ENCODE data around the gene CCDC91.

The CCDC91 gene

GRCh38 chr12:28278499-28278898 lies 88.2 kb downstream of the CCDC91 start:
- Mint-ChIP-seq H3K36me3 (ENCODE audit: insufficient read depth) (peaks cover 6% of the 10 kb centered on the region), H3K4me3 (no peak overlapping the region), H3K9me3 (no peaks in the 10 kb centered on the region), H3K4me1 (peaks cover 18% of the 10 kb centered on the region), H3K27me3 (no peaks in the 10 kb centered on the region), H3K27ac (ENCODE audit: low read depth) (no peak overlapping the region)
- DNase-seq (ENCODE audit: low spot score in 2 of 2) (no peak), ATAC-seq (replicated peaks; ENCODE audit: extremely low read depth, poor library complexity, severe bottlenecking) (no peak)

DNA sequence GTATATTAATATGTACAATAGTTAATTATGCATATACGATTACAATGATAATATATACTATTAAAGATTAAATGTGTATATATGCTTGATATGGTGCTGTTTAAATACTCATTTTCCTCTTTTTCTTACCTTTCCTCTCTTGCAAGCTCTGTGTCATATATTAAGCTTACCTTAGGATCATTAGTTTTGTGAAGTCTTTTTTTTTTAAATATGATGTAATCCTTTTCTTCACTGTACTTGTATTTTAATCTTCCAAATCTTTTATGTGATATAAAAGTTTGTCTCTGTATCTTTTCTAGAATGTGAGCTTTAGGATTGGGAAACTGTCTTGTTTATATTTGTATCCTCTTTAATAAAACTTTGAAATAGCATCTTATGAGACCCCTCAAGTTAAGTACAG lies 88.7 kb downstream of the CCDC91 start:
- Mint-ChIP-seq H3K27ac (ENCODE audit: low read depth) (no peak overlapping the region), H3K9me3 (no peaks in the 10 kb centered on the region), H3K36me3 (ENCODE audit: insufficient read depth) (peaks cover 6% of the 10 kb centered on the region), H3K27me3 (no peaks in the 10 kb centered on the region), H3K4me3 (no peak overlapping the region), H3K4me1 (peaks cover 18% of the 10 kb centered on the region)
- ATAC-seq (replicated peaks; ENCODE audit: extremely low read depth, poor library complexity, severe bottlenecking) (no peak), DNase-seq (ENCODE audit: low spot score in 2 of 2) (no peak)

DNA sequence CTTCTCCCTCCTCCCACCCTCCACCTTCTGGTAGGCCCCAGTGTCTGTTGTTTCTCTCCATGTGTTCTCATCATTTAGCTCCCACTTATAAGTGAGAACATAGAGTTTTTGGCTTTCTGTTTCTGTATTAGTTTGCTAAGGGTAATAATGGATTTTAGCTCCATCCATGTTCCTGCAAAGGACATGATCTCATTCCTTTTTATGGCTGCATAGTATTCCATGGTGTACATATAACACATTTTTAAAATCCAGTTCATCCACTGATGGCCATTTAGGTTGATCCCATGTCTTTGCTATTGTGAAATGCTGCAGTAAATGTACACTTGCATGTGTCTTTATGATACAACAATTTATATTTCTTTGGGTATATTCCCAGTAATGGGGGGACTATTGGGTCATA lies 96.1 kb downstream of the CCDC91 start:
- Mint-ChIP-seq H3K9me3 (peaks cover 19% of the 10 kb centered on the region), H3K4me1 (peaks cover 24% of the 10 kb centered on the region), H3K27ac (ENCODE audit: low read depth) (no peak overlapping the region), H3K4me3 (no peak overlapping the region), H3K27me3 (no peaks in the 10 kb centered on the region), H3K36me3 (ENCODE audit: insufficient read depth) (peaks cover 1% of the 10 kb centered on the region)
- ATAC-seq (replicated peaks; ENCODE audit: extremely low read depth, poor library complexity, severe bottlenecking) = no peak
- no peak for DNase-seq (ENCODE audit: low spot score in 2 of 2)

- H3K36me3 Mint-ChIP-seq (ENCODE audit: insufficient read depth) = peaks cover 3% of the 10 kb centered on the region
- H3K4me3 Mint-ChIP-seq = no peak overlapping the region
- no peak for ATAC-seq (replicated peaks; ENCODE audit: extremely low read depth, poor library complexity, severe bottlenecking)
- no peaks in the 10 kb centered on the region for H3K27me3 Mint-ChIP-seq
- H3K27ac Mint-ChIP-seq (ENCODE audit: low read depth) = no peak overlapping the region
- H3K9me3 Mint-ChIP-seq = peaks cover 19% of the 10 kb centered on the region
- no peak for DNase-seq (ENCODE audit: low spot score in 2 of 2)
- H3K4me1 Mint-ChIP-seq = peaks cover 30% of the 10 kb centered on the region
These were observed 100.0 kb downstream of the CCDC91 start for GRCh38 chr12:28290262-28290661.

GRCh38 chr12:28292699-28293098 lies 102.4 kb downstream of the CCDC91 start:
- no peaks in the 10 kb centered on the region for H3K27me3 Mint-ChIP-seq
- peaks cover 21% of the 10 kb centered on the region for H3K4me1 Mint-ChIP-seq
- ATAC-seq (replicated peaks; ENCODE audit: extremely low read depth, poor library complexity, severe bottlenecking) = no peak
- peaks cover 3% of the 10 kb centered on the region for H3K36me3 Mint-ChIP-seq (ENCODE audit: insufficient read depth)
- no peak overlapping the region for H3K27ac Mint-ChIP-seq (ENCODE audit: low read depth)
- H3K9me3 Mint-ChIP-seq = peaks cover 19% of the 10 kb centered on the region
- no peak overlapping the region for H3K4me3 Mint-ChIP-seq
- no peak for DNase-seq (ENCODE audit: low spot score in 2 of 2)

DNA sequence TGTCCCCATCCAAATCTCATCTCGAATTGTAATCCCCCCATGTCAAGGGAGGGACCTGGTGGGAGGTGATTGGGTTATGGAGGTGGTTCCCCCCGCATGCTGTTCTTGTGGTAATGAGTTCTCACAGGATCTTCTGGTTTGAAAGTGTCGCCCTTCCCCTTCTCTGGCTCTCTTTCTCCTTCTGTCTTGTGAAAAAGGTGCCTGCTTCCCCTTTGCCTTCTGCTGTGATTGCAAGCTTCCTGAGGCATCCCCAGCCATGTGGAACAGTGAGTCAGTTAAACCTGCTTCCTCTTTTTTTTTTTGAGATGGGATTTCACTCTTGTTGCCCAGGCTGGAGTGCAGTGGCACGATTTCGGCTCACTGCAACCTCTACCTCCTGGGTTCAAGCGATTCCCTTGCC lies 104.0 kb downstream of the CCDC91 start:
- peaks cover 6% of the 10 kb centered on the region for H3K36me3 Mint-ChIP-seq (ENCODE audit: insufficient read depth)
- no peak for ATAC-seq (replicated peaks; ENCODE audit: extremely low read depth, poor library complexity, severe bottlenecking)

GRCh38 chr12:28296287-28296686 lies 106.0 kb downstream of the CCDC91 start:
- Mint-ChIP-seq H3K4me3 (no peak overlapping the region), H3K4me1 (peaks cover 14% of the 10 kb centered on the region), H3K36me3 (ENCODE audit: insufficient read depth) (peaks cover 5% of the 10 kb centered on the region), H3K9me3 (no peaks in the 10 kb centered on the region), H3K27ac (ENCODE audit: low read depth) (no peak overlapping the region), H3K27me3 (no peaks in the 10 kb centered on the region)
- ATAC-seq (replicated peaks; ENCODE audit: extremely low read depth, poor library complexity, severe bottlenecking) = no peak
- DNase-seq (ENCODE audit: low spot score in 2 of 2) = no peak

More for the DNA sequence above, 104.0 kb downstream of the CCDC91 start:
- Mint-ChIP-seq H3K4me1 (peaks cover 11% of the 10 kb centered on the region), H3K27ac (ENCODE audit: low read depth) (no peak overlapping the region), H3K9me3 (peaks cover 10% of the 10 kb centered on the region), H3K27me3 (no peaks in the 10 kb centered on the region), H3K4me3 (no peak overlapping the region)
- DNase-seq (ENCODE audit: low spot score in 2 of 2) = no peak

DNA sequence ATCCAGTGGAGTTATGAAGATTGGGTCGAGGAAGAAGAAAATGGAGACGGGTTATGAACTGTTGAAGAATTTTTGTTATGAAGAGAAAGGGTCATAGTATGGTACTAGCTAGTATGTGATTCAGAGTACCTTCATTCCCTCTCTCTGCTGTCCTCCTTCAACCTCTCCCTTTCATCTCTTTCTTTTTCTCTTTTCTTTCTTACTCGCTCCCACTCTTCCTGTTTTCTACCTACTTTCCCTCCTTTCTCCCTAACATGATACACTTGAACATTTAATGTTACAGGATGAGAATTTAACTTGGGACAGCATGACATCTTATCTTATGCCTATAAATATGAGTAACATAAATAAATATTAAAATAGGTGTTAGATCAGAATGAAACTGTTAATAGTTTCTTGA lies 112.9 kb downstream of the CCDC91 start:
- H3K9me3 Mint-ChIP-seq = no peaks in the 10 kb centered on the region

GRCh38 chr12:28306535-28306934 lies 116.3 kb downstream of the CCDC91 start:
- Mint-ChIP-seq H3K36me3 (ENCODE audit: insufficient read depth) (peaks cover 15% of the 10 kb centered on the region), H3K9me3 (no peaks in the 10 kb centered on the region), H3K4me3 (no peak overlapping the region), H3K27ac (ENCODE audit: low read depth) (no peak overlapping the region), H3K4me1 (no peaks in the 10 kb centered on the region), H3K27me3 (no peaks in the 10 kb centered on the region)
- DNase-seq (ENCODE audit: low spot score in 2 of 2) (no peak), ATAC-seq (replicated peaks; ENCODE audit: extremely low read depth, poor library complexity, severe bottlenecking) (no peak)

More for the DNA sequence above, 112.9 kb downstream of the CCDC91 start:
- ATAC-seq (replicated peaks; ENCODE audit: extremely low read depth, poor library complexity, severe bottlenecking) (no peak), DNase-seq (ENCODE audit: low spot score in 2 of 2) (no peak)
- H3K27me3 Mint-ChIP-seq = no peaks in the 10 kb centered on the region
- H3K36me3 Mint-ChIP-seq (ENCODE audit: insufficient read depth) = peaks cover 13% of the 10 kb centered on the region
- no peak overlapping the region for H3K27ac Mint-ChIP-seq (ENCODE audit: low read depth)
- no peak overlapping the region for H3K4me3 Mint-ChIP-seq
- H3K4me1 Mint-ChIP-seq = peaks cover 9% of the 10 kb centered on the region

GRCh38 chr12:28308891-28309290 lies 118.6 kb downstream of the CCDC91 start:
- H3K27me3 Mint-ChIP-seq = no peaks in the 10 kb centered on the region
- no peaks in the 10 kb centered on the region for H3K9me3 Mint-ChIP-seq
- ATAC-seq (replicated peaks; ENCODE audit: extremely low read depth, poor library complexity, severe bottlenecking) = no peak
- H3K27ac Mint-ChIP-seq (ENCODE audit: low read depth) = no peak overlapping the region
- H3K4me3 Mint-ChIP-seq = no peak overlapping the region
- peaks cover 16% of the 10 kb centered on the region for H3K36me3 Mint-ChIP-seq (ENCODE audit: insufficient read depth)
- DNase-seq (ENCODE audit: low spot score in 2 of 2) = no peak
- no peaks in the 10 kb centered on the region for H3K4me1 Mint-ChIP-seq

DNA sequence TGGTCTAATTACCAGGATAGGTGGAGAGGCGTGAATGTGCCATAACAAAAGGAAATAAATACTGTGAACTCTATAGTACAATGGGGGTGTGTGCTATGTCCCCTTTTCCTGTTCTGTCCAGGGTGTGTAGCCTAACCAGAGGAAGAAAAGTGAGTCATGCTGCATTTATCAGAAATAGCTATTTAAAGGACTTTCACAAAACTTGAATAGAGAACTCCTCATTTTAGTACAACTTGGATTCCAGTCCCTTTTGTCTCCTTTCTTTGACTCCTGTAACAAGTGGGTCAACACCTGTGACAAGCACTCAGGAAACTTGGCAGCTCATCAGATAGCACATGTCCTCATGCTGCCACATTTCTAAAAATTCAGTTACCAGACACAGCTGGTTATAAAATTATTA lies 123.4 kb downstream of the CCDC91 start:
- no peak for DNase-seq (ENCODE audit: low spot score in 2 of 2)
- H3K36me3 Mint-ChIP-seq (ENCODE audit: insufficient read depth) = peaks cover 8% of the 10 kb centered on the region
- no peak overlapping the region for H3K27ac Mint-ChIP-seq (ENCODE audit: low read depth)
- H3K4me1 Mint-ChIP-seq = no peaks in the 10 kb centered on the region
- H3K27me3 Mint-ChIP-seq = no peaks in the 10 kb centered on the region
- no peak for ATAC-seq (replicated peaks; ENCODE audit: extremely low read depth, poor library complexity, severe bottlenecking)
- H3K9me3 Mint-ChIP-seq = peaks cover 6% of the 10 kb centered on the region
- H3K4me3 Mint-ChIP-seq = no peak overlapping the region

DNA sequence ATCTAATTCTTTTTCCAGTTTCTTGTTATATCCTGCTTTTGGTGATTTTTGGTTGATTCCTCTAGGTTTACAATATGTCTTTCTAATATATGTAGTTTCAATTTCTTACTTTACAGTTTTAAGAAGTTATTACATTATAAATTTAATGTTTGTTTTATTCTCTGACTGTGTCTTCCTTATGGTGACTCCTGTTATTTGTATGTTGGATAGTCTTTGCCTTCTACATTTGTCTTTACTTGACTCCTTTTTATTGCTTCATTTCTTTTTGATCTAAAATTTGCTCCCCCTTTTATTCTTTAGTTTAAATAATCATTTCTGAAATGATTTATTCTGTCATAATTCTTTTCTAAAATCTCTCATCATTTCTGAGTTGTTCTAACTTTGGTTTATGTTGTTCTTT lies 125.8 kb downstream of the CCDC91 start:
- Mint-ChIP-seq H3K9me3 (peaks cover 6% of the 10 kb centered on the region), H3K27ac (ENCODE audit: low read depth) (no peak overlapping the region), H3K27me3 (no peaks in the 10 kb centered on the region), H3K4me3 (no peak overlapping the region), H3K36me3 (ENCODE audit: insufficient read depth) (peaks cover 6% of the 10 kb centered on the region), H3K4me1 (peaks cover 11% of the 10 kb centered on the region)
- no peak for ATAC-seq (replicated peaks; ENCODE audit: extremely low read depth, poor library complexity, severe bottlenecking)
- no peak for DNase-seq (ENCODE audit: low spot score in 2 of 2)

GRCh38 chr12:28318273-28318672 lies 128.0 kb downstream of the CCDC91 start:
- Mint-ChIP-seq H3K9me3 (peaks cover 6% of the 10 kb centered on the region), H3K27me3 (no peaks in the 10 kb centered on the region), H3K4me3 (no peak overlapping the region), H3K4me1 (peaks cover 14% of the 10 kb centered on the region), H3K36me3 (ENCODE audit: insufficient read depth) (peaks cover 5% of the 10 kb centered on the region), H3K27ac (ENCODE audit: low read depth) (no peak overlapping the region)
- no peak for ATAC-seq (replicated peaks; ENCODE audit: extremely low read depth, poor library complexity, severe bottlenecking)
- no peak for DNase-seq (ENCODE audit: low spot score in 2 of 2)

DNA sequence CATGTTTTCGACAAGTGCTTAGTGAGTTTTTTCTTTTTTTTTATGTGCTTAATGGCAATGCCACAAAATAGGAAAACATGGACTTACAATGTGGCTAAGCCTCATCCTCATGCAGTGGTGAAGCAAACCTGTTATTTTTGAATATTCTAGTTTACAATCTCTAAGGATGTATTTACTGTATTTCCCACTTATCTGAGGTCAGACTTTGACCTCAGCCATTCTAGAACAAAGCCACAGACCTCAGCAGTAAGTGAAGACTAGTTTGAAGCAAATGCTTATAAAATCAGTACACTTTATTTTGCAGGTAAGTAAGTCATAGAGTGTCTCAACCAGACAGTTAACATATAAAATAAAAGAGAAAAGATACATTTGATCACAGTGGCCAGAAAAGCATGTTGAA lies 130.1 kb downstream of the CCDC91 start:
- Mint-ChIP-seq H3K27ac (ENCODE audit: low read depth) (no peak overlapping the region), H3K36me3 (ENCODE audit: insufficient read depth) (peaks cover 7% of the 10 kb centered on the region), H3K9me3 (peaks cover 6% of the 10 kb centered on the region), H3K27me3 (no peaks in the 10 kb centered on the region), H3K4me1 (peaks cover 20% of the 10 kb centered on the region), H3K4me3 (no peak overlapping the region)
- DNase-seq (ENCODE audit: low spot score in 2 of 2) = no peak
- ATAC-seq (replicated peaks; ENCODE audit: extremely low read depth, poor library complexity, severe bottlenecking) = no peak
